HEK293 (cell line): Measurements from ENCODE around the gene GBF1.
A peak's percentile ranks its signal among the peaks of the same experiment; 100 is the strongest.

Experiments
- CTCF ChIA-PET: fragments of 350-600 bp; formaldehyde crosslinking; extraction: SDS; loops from one replicate; lab custom pipeline; 2021; ENCODE audit warnings: antibody characterized with exemption; lab: Yijun Ruan, JAX
- POLR2A ChIA-PET: fragments of 300-600 bp; formaldehyde crosslinking; extraction: SDS; loops from one replicate; lab custom pipeline; 2020; ENCODE audit warnings: antibody characterized with exemption, inconsistent platforms; lab: Yijun Ruan, JAX
- H3K27ac ChIP-seq: fragments of 200-500 bp; sonication (Bioruptor generic); 2 replicates; pipeline ENCODE4 v1.5.1; 2014; ENCODE audit warnings: low read depth, low read length, control low read depth, inconsistent platforms; ENCODE audit errors: extremely low read depth
- H3K36me3 ChIP-seq, 2 experiments: fragments of 200-500 bp in 1 of 2; sonication (Bioruptor generic) in 1 of 2; 1 replicate in 1 of 2; 2 replicates in 1 of 2; pipeline ENCODE4 v1.5.1; 2014 to 2017; ENCODE audit warnings: inconsistent platforms in 2 of 2, low read length in 2 of 2; ENCODE audit not compliant: control insufficient read depth in 2 of 2, insufficient read depth in 1 of 2
- H3K4me1 ChIP-seq: fragments of 200-500 bp; sonication (Bioruptor generic); 2 replicates; pipeline ENCODE4 v1.5.1; 2014; ENCODE audit warnings: mild to moderate bottlenecking, low read length, inconsistent platforms; ENCODE audit not compliant: control insufficient read depth, insufficient read depth
- H3K4me3 ChIP-seq: 2 replicates; pipeline ENCODE4 v1.5.1; 2011; ENCODE audit warnings: low read depth, mild to moderate bottlenecking, control low read depth, low read length, moderate library complexity
- H3K9me3 ChIP-seq: fragments of 200-500 bp; sonication (Bioruptor generic); 2 replicates; pipeline ENCODE4 v1.5.1; 2014; ENCODE audit warnings: low read depth, low read length, inconsistent platforms; ENCODE audit not compliant: control insufficient read depth, insufficient read depth
- KLF16 ChIP-seq: fragments of 450-650 bp; formaldehyde crosslinking; IDR thresholded peaks from 2 replicates; pipeline ENCODE4 v1.5.1; 2017; ENCODE audit warnings: missing biosample characterization, missing genetic modification characterization
- KLF7 ChIP-seq: fragments of 450-650 bp; formaldehyde crosslinking; IDR thresholded peaks from 2 replicates; pipeline ENCODE4 v1.5.1; 2016; ENCODE audit warnings: missing biosample characterization, missing genetic modification characterization, borderline replicate concordance
- MEIS1 ChIP-seq: sonication (generic); formaldehyde crosslinking; IDR thresholded peaks from 2 replicates; pipeline ENCODE4 v1.8.1; 2022; ENCODE audit warnings: missing genetic modification reagents, mild to moderate bottlenecking, borderline replicate concordance
- MYNN ChIP-seq: fragments of 450-650 bp; formaldehyde crosslinking; IDR thresholded peaks from 2 replicates; pipeline ENCODE4 v1.5.1; 2016; ENCODE audit warnings: missing biosample characterization, missing genetic modification characterization, borderline replicate concordance
- ZBTB17 ChIP-seq: fragments of 450-650 bp; formaldehyde crosslinking; IDR thresholded peaks from 2 replicates; pipeline ENCODE4 v1.5.1; 2016; ENCODE audit warnings: missing biosample characterization, missing genetic modification characterization
- ZFHX2 ChIP-seq: fragments of 450-650 bp; formaldehyde crosslinking; conservative IDR thresholded peaks from 2 replicates; pipeline ENCODE4 v1.5.1; 2016; ENCODE audit warnings: missing biosample characterization, missing genetic modification characterization
- ZFP69B ChIP-seq: fragments of 450-650 bp; formaldehyde crosslinking; IDR thresholded peaks from 2 replicates; pipeline ENCODE4 v1.5.1; 2016; ENCODE audit warnings: missing biosample characterization, missing genetic modification characterization
- ZNF184 ChIP-seq: fragments of 450-650 bp; IDR thresholded peaks from 2 replicates; pipeline ENCODE4 v1.5.1; 2018; ENCODE audit warnings: missing biosample characterization, mild to moderate bottlenecking, missing genetic modification characterization
- ZNF223 ChIP-seq: fragments of 450-650 bp; formaldehyde crosslinking; IDR thresholded peaks from 2 replicates; pipeline ENCODE4 v1.5.1; 2016; ENCODE audit warnings: missing biosample characterization, missing genetic modification characterization
- ZNF274 ChIP-seq, 2 experiments: fragments of 200-500 bp in 1 of 2; fragments of 450-650 bp in 1 of 2; sonication (Bioruptor generic) in 1 of 2; formaldehyde crosslinking in 1 of 2; IDR thresholded peaks; 2 replicates each; pipeline versions ENCODE4 v1.5.1 to v1.6.1; 2014 to 2016; ENCODE audit warnings: borderline replicate concordance in 1 of 2, inconsistent platforms in 1 of 2, low read length in 1 of 2, missing biosample characterization in 1 of 2, missing genetic modification characterization in 1 of 2
- ZNF335 ChIP-seq: fragments of 450-650 bp; formaldehyde crosslinking; conservative IDR thresholded peaks from 2 replicates; pipeline ENCODE4 v1.5.1; 2016; ENCODE audit warnings: missing biosample characterization, missing genetic modification characterization
- ZNF366 ChIP-seq: fragments of 450-650 bp; formaldehyde crosslinking; conservative IDR thresholded peaks from 2 replicates; pipeline ENCODE4 v1.5.1; 2016; ENCODE audit warnings: missing biosample characterization, missing genetic modification characterization
- ZNF394 ChIP-seq: fragments of 450-650 bp; formaldehyde crosslinking; IDR thresholded peaks from 2 replicates; pipeline ENCODE4 v1.5.1; 2016; ENCODE audit warnings: missing biosample characterization, missing genetic modification characterization, mild to moderate bottlenecking, moderate library complexity, borderline replicate concordance
- ZNF426 ChIP-seq: fragments of 450-650 bp; formaldehyde crosslinking; IDR thresholded peaks from 2 replicates; pipeline ENCODE4 v1.5.1; 2017; ENCODE audit warnings: missing biosample characterization, missing genetic modification characterization, mild to moderate bottlenecking, inconsistent platforms, moderate library complexity
- ZNF521 ChIP-seq: fragments of 450-650 bp; formaldehyde crosslinking; IDR thresholded peaks from 2 replicates; pipeline ENCODE4 v1.5.1; 2017; ENCODE audit warnings: missing biosample characterization, mild to moderate bottlenecking, missing genetic modification characterization
- ZNF530 ChIP-seq: fragments of 450-650 bp; formaldehyde crosslinking; IDR thresholded peaks from 2 replicates; pipeline ENCODE4 v1.5.1; 2016; ENCODE audit warnings: low read depth, missing biosample characterization, missing genetic modification characterization
- ZNF596 ChIP-seq: fragments of 450-650 bp; IDR thresholded peaks from 2 replicates; pipeline ENCODE4 v1.5.0; 2018; ENCODE audit warnings: missing biosample characterization, mild to moderate bottlenecking, missing genetic modification characterization, moderate library complexity
- ZNF600 ChIP-seq: fragments of 450-650 bp; formaldehyde crosslinking; IDR thresholded peaks from 2 replicates; pipeline ENCODE4 v1.5.1; 2016; ENCODE audit warnings: missing biosample characterization, missing genetic modification characterization
- ZNF654 ChIP-seq: fragments of 450-650 bp; formaldehyde crosslinking; IDR thresholded peaks from 2 replicates; pipeline ENCODE4 v1.5.1; 2016; ENCODE audit warnings: low read depth, missing biosample characterization, missing genetic modification characterization
- ZNF777 ChIP-seq: fragments of 450-650 bp; formaldehyde crosslinking; IDR thresholded peaks from 2 replicates; pipeline ENCODE4 v1.5.1; 2017; ENCODE audit warnings: missing biosample characterization, missing genetic modification characterization, borderline replicate concordance
- ZNF792 ChIP-seq: fragments of 450-650 bp; formaldehyde crosslinking; IDR thresholded peaks from 2 replicates; pipeline ENCODE4 v1.5.1; 2016; ENCODE audit warnings: missing biosample characterization, missing genetic modification characterization
- ZNF837 ChIP-seq: fragments of 450-650 bp; formaldehyde crosslinking; IDR thresholded peaks from 2 replicates; pipeline ENCODE4 v1.5.1; 2016; ENCODE audit warnings: missing biosample characterization, missing genetic modification characterization
- TF ChIP-seq, protein P1 (sequence below): fragments of 450-650 bp; formaldehyde crosslinking; IDR thresholded peaks from 2 replicates; pipeline ENCODE4 v1.5.1; 2016; ENCODE audit warnings: missing biosample characterization, missing genetic modification characterization
- TF ChIP-seq, protein P2 (sequence below): fragments of 450-650 bp; formaldehyde crosslinking; IDR thresholded peaks from 2 replicates; pipeline ENCODE4 v1.5.1; 2016; ENCODE audit warnings: missing biosample characterization, missing genetic modification characterization
- TF ChIP-seq, protein P3 (sequence below): fragments of 450-650 bp; formaldehyde crosslinking; IDR thresholded peaks from 2 replicates; pipeline ENCODE4 v1.5.1; 2016; ENCODE audit warnings: missing biosample characterization, missing genetic modification characterization

The GBF1 gene

GRCh38 chr10:102394079-102394800 lies 148.9 kb downstream of the GBF1 start (continued):
- TF ChIP-seq ZNF426 (tag by site-specific recombination) = no peak

DNA sequence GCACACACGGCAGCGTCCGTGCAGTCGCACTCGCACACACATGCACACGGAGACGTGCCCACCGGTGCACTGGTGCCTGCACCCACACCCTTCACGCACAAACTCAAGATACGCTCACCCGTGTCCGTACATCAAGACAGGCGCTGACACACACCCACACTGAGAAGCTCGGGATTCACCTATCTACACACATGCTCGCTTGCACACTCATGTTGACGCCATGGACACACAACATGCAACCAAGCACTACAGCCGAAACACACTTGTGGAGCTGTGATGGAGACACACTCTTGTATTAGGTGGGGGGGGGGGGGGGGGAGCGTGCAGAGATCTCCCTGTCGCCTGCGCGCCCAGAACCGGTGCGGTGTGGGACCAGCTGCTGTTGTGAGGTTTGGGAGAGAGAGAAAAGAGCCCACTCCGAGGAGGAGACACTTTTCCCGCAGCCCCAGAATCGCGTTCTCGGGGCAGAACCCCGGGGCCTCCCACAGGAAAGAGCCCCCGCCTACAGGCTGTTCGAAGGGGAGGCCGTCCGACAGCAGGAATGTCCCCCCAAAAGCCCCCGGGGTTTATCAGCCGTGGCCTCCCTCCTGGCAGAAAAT lies 149.6 kb downstream of the GBF1 start:
- no peaks in the 10 kb centered on the region for H3K9me3 ChIP-seq
- ChIA-PET POLR2A (interaction anchor here (0.5 to 2.4 kb wide), 6 partner anchors 9 to 262 kb away, joined by 3 to 8 read pairs (median 3); partner anchors contain the start of gene CUEDC2), CTCF (interaction anchor here (0.6 to 4.5 kb wide), 9 partner anchors 10 to 191 kb away, joined by 3 to 57 read pairs (median 5); partner anchors contain the start of gene FBXL15)
- H3K27ac ChIP-seq = no peak overlapping the region; the same call in 1 of the 2 replicates
- peaks cover 5% of the 10 kb centered on the region; the same call in 1 of the 2 replicates for H3K4me1 ChIP-seq
- H3K4me3 ChIP-seq = peak overlapping the region; percentile 58
- peaks cover 0 to 11% of the 10 kb centered on the region in 2 experiments; a peak in 1 of 3 replicates for H3K36me3 ChIP-seq
- TF ChIP-seq ZNF792 (tag by site-specific recombination) = 0 out of 2 replicates have a peak, but pooled peaks have one; percentile 50
- no peak for TF ChIP-seq ZNF654 (tag by site-specific recombination)
- no peak for TF ChIP-seq ZNF530
- no peak for TF ChIP-seq ZNF521 (tag by site-specific recombination)
- peak; percentile 74; the same call in 1 of the 2 replicates for TF ChIP-seq ZNF600 (tag by site-specific recombination)
- peak; percentile 3; the same call in 1 of the 2 replicates for TF ChIP-seq ZBTB17
- no peak for TF ChIP-seq ZNF366 (tag by site-specific recombination)
- peak; percentile 35 for TF ChIP-seq ZFHX2 (tag by site-specific recombination)
- TF ChIP-seq ZFP69B (tag by site-specific recombination) = 0 out of 2 replicates have a peak, but pooled peaks have one; percentile 8
- no peak for TF ChIP-seq KLF7 (tag by site-specific recombination)
- no peak for TF ChIP-seq ZNF274 (IDR thresholded peaks at IDR 0.05; ENCODE audit: low read length)
- TF ChIP-seq ZNF274 (tag by site-specific recombination; IDR thresholded peaks at IDR 0.05; ENCODE audit: borderline replicate concordance) = no peak
- TF ChIP-seq ZNF394 (tag by site-specific recombination) = 0 out of 2 replicates have a peak, but pooled peaks have one; percentile 32
- TF ChIP-seq, protein P1, sequence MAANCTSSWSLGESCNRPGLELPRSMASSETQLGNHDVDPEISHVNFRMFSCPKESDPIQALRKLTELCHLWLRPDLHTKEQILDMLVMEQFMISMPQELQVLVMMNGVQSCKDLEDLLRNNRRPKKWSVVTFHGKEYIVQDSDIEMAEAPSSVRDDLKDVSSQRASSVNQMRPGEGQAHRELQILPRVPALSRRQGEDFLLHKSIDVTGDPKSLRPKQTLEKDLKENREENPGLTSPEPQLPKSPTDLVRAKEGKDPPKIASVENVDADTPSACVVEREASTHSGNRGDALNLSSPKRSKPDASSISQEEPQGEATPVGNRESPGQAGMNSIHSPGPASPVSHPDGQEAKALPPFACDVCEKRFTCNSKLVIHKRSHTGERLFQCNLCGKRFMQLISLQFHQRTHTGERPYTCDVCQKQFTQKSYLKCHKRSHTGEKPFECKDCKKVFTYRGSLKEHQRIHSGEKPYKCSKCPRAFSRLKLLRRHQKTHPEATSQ (tag by site-specific recombination) = peak; percentile 81; the same call in 1 of the 2 replicates
- TF ChIP-seq, protein P2, sequence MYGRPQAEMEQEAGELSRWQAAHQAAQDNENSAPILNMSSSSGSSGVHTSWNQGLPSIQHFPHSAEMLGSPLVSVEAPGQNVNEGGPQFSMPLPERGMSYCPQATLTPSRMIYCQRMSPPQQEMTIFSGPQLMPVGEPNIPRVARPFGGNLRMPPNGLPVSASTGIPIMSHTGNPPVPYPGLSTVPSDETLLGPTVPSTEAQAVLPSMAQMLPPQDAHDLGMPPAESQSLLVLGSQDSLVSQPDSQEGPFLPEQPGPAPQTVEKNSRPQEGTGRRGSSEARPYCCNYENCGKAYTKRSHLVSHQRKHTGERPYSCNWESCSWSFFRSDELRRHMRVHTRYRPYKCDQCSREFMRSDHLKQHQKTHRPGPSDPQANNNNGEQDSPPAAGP (tag by site-specific recombination) = 0 out of 2 replicates have a peak, but pooled peaks have one; percentile 9
- TF ChIP-seq ZNF335 (tag by site-specific recombination) = 0 out of 2 replicates have a peak, but pooled peaks have one; percentile 8
- peak; percentile 85; the same call in 1 of the 2 replicates for TF ChIP-seq ZNF777 (tag by site-specific recombination)
- peak; percentile 49; the same call in 1 of the 2 replicates for TF ChIP-seq ZNF596
- TF ChIP-seq KLF16 (tag by site-specific recombination) = 0 out of 2 replicates have a peak, but pooled peaks have one; percentile 8
- TF ChIP-seq ZNF223 (tag by site-specific recombination) = peak; percentile 59; the same call in 1 of the 2 replicates
- 0 out of 2 replicates have a peak, but pooled peaks have one; percentile 8 for TF ChIP-seq ZNF184 (tag by site-specific recombination)
- TF ChIP-seq MEIS1 (CRISPR knock-in tag) = no peak
- TF ChIP-seq, protein P3, sequence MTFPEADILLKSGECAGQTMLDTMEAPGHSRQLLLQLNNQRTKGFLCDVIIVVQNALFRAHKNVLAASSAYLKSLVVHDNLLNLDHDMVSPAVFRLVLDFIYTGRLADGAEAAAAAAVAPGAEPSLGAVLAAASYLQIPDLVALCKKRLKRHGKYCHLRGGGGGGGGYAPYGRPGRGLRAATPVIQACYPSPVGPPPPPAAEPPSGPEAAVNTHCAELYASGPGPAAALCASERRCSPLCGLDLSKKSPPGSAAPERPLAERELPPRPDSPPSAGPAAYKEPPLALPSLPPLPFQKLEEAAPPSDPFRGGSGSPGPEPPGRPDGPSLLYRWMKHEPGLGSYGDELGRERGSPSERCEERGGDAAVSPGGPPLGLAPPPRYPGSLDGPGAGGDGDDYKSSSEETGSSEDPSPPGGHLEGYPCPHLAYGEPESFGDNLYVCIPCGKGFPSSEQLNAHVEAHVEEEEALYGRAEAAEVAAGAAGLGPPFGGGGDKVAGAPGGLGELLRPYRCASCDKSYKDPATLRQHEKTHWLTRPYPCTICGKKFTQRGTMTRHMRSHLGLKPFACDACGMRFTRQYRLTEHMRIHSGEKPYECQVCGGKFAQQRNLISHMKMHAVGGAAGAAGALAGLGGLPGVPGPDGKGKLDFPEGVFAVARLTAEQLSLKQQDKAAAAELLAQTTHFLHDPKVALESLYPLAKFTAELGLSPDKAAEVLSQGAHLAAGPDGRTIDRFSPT = peak; percentile 14; the same call in 1 of the 2 replicates
- no peak for TF ChIP-seq MYNN (tag by site-specific recombination)
- 0 out of 2 replicates have a peak, but pooled peaks have one; percentile 34 for TF ChIP-seq ZNF837
